ENCODE measurements around the gene SND1.
"Not testable (repeated sequence)": the region's sequence is repeated elsewhere in the genome, so short reads cannot be mapped to it uniquely, and the experiment has no call there.

The SND1 gene

DNA sequence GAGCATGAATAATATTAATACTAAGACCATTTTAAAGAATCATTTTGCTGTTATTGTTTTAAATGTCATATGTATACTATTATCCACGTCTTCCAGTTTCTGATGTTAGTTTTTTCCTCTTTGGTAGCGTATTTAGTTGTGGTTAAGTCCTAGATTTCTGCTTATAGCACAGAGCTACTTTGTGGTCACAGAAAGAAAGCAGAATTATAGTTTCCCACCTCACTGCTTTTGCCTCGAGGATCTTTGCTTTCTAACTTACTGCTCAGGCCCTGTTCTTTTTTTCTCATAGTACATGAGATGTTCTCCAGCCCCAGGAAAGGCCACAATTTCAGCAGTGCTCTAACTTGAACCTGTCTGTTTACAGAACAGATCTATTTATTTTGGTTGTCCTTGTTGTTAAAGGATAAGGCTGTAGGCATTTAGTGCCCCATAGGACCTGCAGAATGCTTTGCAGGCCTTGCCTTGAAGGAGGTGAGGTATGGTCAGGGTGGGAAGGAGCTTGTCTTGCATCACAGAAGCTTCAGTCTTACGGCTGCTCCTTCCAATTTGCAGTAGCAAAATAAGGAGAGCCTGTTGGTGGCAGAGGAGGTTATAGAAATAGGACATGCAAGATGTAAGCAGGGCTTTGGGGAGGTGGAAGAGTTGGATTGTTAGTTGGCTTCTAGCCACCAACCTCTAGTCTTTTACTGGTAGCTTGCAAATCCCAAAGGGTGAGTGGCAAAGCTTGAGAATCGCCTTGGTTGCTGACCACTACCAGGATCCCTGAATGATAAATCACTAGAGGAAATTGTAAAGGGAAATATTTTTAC, 250.1 kb downstream of the SND1 start:
- H3K9me3 ChIP-seq (ENCODE audit: control extremely low read depth in 1 of 5, control insufficient read depth in 4 of 5, insufficient read depth in 2 of 5, low read depth in 1 of 5, low read length in 4 of 5) = no peaks in the 10 kb centered on the region
- no peak overlapping the region for H3K4me3 ChIP-seq (ENCODE audit: control insufficient read depth in 1 of 7, extremely low read depth in 1 of 7, insufficient read depth in 4 of 7, low read depth in 2 of 7, low read length in 6 of 7)
- WGBS (ENCODE audit: insufficient coverage) = 50% methylated on average over 2 of the region's 5 CpGs
- H3K27me3 ChIP-seq (replicated peaks in 2 of 5; ENCODE audit: control insufficient read depth in 4 of 5, insufficient read depth in 5 of 5, low read length in 4 of 5) = no peaks in the 10 kb centered on the region
- CTCF ChIA-PET = interaction anchor here (0.7 kb wide), 1 partner anchor 81 kb away, joined by 3 read pairs; no protein-coding TSS in a partner anchor
- peak; percentile 4 to 52 (median 37) for DNase-seq
- H3K36me3 ChIP-seq (ENCODE audit: control insufficient read depth in 4 of 4, insufficient read depth in 4 of 4, low read length in 3 of 4) = peaks cover 2 to 31% (median 6%) of the 10 kb centered on the region in 4 experiments
- POLR2A ChIA-PET = no interaction called here
- H3K27ac ChIP-seq (ENCODE audit: insufficient read depth in 1 of 2, low read depth in 1 of 2, low read length in 2 of 2, poor library complexity in 1 of 2, severe bottlenecking in 2 of 2) = no peak overlapping the region
- peaks cover 10 to 33% (median 19%) of the 10 kb centered on the region in 4 experiments for H3K4me1 ChIP-seq (ENCODE audit: control extremely low read depth in 1 of 4, control insufficient read depth in 4 of 4, insufficient read depth in 4 of 4, low read length in 3 of 4)

DNA sequence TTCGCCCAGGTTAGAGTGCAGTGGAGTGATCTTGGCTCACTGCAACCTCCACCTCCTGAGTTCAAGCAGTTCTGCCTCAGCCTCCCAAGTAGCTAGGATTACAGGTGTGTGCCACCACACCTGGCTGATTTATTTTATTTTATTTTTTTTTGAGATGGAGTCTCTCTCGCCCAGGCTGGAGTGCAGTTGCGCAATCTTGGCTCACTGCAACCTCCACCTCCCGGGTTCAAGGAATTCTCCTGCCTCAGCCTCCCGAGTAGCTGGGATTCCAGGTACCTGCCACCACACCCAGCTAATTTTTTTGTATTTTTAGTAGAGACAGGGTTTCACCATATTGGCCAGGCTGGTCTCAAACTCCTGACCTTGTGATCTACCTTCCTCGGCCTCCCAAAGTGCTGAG, 250.8 kb downstream of the SND1 start:
- 100% methylated on average over 5 of the region's 6 CpGs for whole genome bisulfite sequencing (ENCODE audit: insufficient coverage)
- H3K9me3 ChIP-seq (ENCODE audit: control extremely low read depth in 1 of 5, control insufficient read depth in 4 of 5, insufficient read depth in 2 of 5, low read depth in 1 of 5, low read length in 4 of 5); H3K27me3 ChIP-seq (replicated peaks in 2 of 5; ENCODE audit: control insufficient read depth in 4 of 5, insufficient read depth in 5 of 5, low read length in 4 of 5); H3K27ac ChIP-seq (ENCODE audit: insufficient read depth in 1 of 2, low read depth in 1 of 2, low read length in 2 of 2, poor library complexity in 1 of 2, severe bottlenecking in 2 of 2); DNase-seq; H3K4me3 ChIP-seq (ENCODE audit: control insufficient read depth in 1 of 7, extremely low read depth in 1 of 7, insufficient read depth in 4 of 7, low read depth in 2 of 7, low read length in 6 of 7); POLR2A ChIA-PET: not testable (repeated sequence)
- Histone ChIP-seq H3K36me3 (ENCODE audit: control insufficient read depth in 4 of 4, insufficient read depth in 4 of 4, low read length in 3 of 4) (peaks cover 2 to 31% (median 6%) of the 10 kb centered on the region in 4 experiments), H3K4me1 (ENCODE audit: control extremely low read depth in 1 of 4, control insufficient read depth in 4 of 4, insufficient read depth in 4 of 4, low read length in 3 of 4) (peaks cover 10 to 33% (median 19%) of the 10 kb centered on the region in 4 experiments)
- CTCF ChIA-PET = interaction anchor here (0.7 kb wide), 1 partner anchor 82 kb away, joined by 3 read pairs; no protein-coding TSS in a partner anchor

DNA sequence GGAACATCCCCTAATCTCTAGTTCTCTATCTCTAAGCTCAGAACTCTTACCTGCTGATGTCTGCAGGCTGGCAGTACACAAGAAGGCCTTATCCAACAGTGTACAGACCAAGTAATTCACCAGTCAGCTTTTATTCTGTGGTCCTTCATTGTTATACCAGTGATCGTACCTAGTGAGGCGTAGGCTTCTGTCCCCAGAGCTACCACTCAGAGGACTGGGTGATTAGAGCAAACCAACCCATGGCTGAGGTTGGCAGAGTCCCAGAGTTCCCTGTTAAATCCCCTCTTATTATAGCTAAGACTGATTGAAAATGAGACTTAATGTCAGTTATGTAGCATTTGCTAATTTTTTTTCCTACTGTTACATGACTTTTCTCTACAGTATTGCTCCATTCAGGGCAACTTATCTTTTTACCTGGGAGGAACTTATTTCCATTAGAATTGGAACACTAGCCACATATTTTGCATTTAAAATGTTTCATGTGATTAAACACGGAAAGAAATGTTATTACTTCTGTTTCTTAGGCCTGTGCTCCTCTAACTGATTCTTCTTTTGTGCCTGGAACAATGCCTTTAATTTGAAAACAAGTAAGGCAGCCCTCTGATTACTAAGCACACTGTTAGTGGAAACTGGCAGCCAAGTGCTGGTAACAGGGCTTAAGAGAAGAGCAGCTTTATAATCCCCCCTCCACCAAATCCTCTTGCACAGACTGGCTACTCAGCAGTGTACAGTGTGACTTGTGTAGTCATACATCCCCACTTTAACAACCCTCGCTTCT, 252.1 kb downstream of the SND1 start:
- Histone ChIP-seq H3K27me3 (replicated peaks in 2 of 5; ENCODE audit: control insufficient read depth in 4 of 5, insufficient read depth in 5 of 5, low read length in 4 of 5) (no peaks in the 10 kb centered on the region), H3K4me3 (ENCODE audit: control insufficient read depth in 1 of 7, extremely low read depth in 1 of 7, insufficient read depth in 4 of 7, low read depth in 2 of 7, low read length in 6 of 7) (no peak overlapping the region), H3K4me1 (ENCODE audit: control extremely low read depth in 1 of 4, control insufficient read depth in 4 of 4, insufficient read depth in 4 of 4, low read length in 3 of 4) (peaks cover 10 to 33% (median 19%) of the 10 kb centered on the region in 4 experiments), H3K36me3 (ENCODE audit: control insufficient read depth in 4 of 4, insufficient read depth in 4 of 4, low read length in 3 of 4) (peaks cover 2 to 31% (median 6%) of the 10 kb centered on the region in 4 experiments), H3K9me3 (ENCODE audit: control extremely low read depth in 1 of 5, control insufficient read depth in 4 of 5, insufficient read depth in 2 of 5, low read depth in 1 of 5, low read length in 4 of 5) (no peaks in the 10 kb centered on the region), H3K27ac (ENCODE audit: insufficient read depth in 1 of 2, low read depth in 1 of 2, low read length in 2 of 2, poor library complexity in 1 of 2, severe bottlenecking in 2 of 2) (no peak overlapping the region)
- CTCF ChIA-PET = interaction anchor here (1.1 kb wide), 1 partner anchor 11 kb away, joined by 3 read pairs; no protein-coding TSS in a partner anchor
- DNase-seq = no peak
- WGBS (ENCODE audit: insufficient coverage) = 100% methylated on average over 3 of the region's 4 CpGs
- POLR2A ChIA-PET = no interaction called here

DNA sequence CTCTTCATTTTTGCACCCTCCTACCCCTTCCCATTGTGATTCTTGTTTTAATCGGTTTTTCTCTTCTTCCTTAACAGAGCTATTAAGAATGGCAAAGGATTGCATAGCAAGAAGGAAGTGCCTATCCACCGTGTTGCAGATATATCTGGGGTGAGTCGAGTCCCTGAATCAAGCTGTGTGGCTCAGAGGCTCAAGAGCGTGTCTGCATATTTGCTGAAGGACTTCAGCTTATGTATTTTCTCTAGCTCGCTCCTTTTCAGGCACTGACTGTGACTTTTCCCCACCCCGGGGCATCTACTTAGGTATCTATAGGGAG, 252.6 kb downstream of the SND1 start:
- Histone ChIP-seq H3K36me3 (ENCODE audit: control insufficient read depth in 4 of 4, insufficient read depth in 4 of 4, low read length in 3 of 4) (peaks cover 4 to 35% (median 7%) of the 10 kb centered on the region in 4 experiments), H3K27me3 (replicated peaks in 2 of 5; ENCODE audit: control insufficient read depth in 4 of 5, insufficient read depth in 5 of 5, low read length in 4 of 5) (no peaks in the 10 kb centered on the region), H3K4me3 (ENCODE audit: control insufficient read depth in 1 of 7, extremely low read depth in 1 of 7, insufficient read depth in 4 of 7, low read depth in 2 of 7, low read length in 6 of 7) (no peak overlapping the region), H3K4me1 (ENCODE audit: control extremely low read depth in 1 of 4, control insufficient read depth in 4 of 4, insufficient read depth in 4 of 4, low read length in 3 of 4) (peaks cover 10 to 30% (median 19%) of the 10 kb centered on the region in 4 experiments), H3K27ac (ENCODE audit: insufficient read depth in 1 of 2, low read depth in 1 of 2, low read length in 2 of 2, poor library complexity in 1 of 2, severe bottlenecking in 2 of 2) (no peak overlapping the region), H3K9me3 (ENCODE audit: control extremely low read depth in 1 of 5, control insufficient read depth in 4 of 5, insufficient read depth in 2 of 5, low read depth in 1 of 5, low read length in 4 of 5) (no peaks in the 10 kb centered on the region)
- no peak for DNase-seq
- ChIA-PET POLR2A (no interaction called here), CTCF (interaction anchor here (1.1 kb wide), 1 partner anchor 12 kb away, joined by 3 read pairs; no protein-coding TSS in a partner anchor)
- WGBS (ENCODE audit: insufficient coverage) = 96% methylated on average over 4 of the region's 6 CpGs

DNA sequence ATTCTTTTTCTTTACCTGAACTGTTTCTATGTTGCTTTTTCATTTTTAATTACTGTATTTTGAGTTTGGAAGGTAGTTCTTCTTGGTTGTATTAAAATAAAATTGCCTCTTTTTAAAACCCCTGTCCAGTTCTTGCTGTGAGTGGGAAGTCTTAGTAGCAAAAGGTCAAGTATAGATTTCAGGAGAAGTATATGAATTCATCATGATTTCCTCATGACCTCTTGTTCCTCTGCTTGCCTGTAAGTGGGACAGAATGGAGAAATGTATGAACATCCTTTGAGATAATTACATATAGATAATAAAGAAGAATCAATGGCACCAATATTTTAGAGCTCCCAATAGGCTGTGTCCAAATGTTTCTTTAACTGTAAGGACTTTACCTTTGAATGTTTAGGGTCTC, 253.0 kb downstream of the SND1 start:
- Histone ChIP-seq H3K27ac (ENCODE audit: insufficient read depth in 1 of 2, low read depth in 1 of 2, low read length in 2 of 2, poor library complexity in 1 of 2, severe bottlenecking in 2 of 2) (no peak overlapping the region), H3K4me1 (ENCODE audit: control extremely low read depth in 1 of 4, control insufficient read depth in 4 of 4, insufficient read depth in 4 of 4, low read length in 3 of 4) (peaks cover 10 to 26% (median 19%) of the 10 kb centered on the region in 4 experiments), H3K36me3 (ENCODE audit: control insufficient read depth in 4 of 4, insufficient read depth in 4 of 4, low read length in 3 of 4) (peaks cover 4 to 38% (median 7%) of the 10 kb centered on the region in 4 experiments), H3K4me3 (ENCODE audit: control insufficient read depth in 1 of 7, extremely low read depth in 1 of 7, insufficient read depth in 4 of 7, low read depth in 2 of 7, low read length in 6 of 7) (no peak overlapping the region), H3K9me3 (ENCODE audit: control extremely low read depth in 1 of 5, control insufficient read depth in 4 of 5, insufficient read depth in 2 of 5, low read depth in 1 of 5, low read length in 4 of 5) (no peaks in the 10 kb centered on the region), H3K27me3 (replicated peaks in 2 of 5; ENCODE audit: control insufficient read depth in 4 of 5, insufficient read depth in 5 of 5, low read length in 4 of 5) (no peaks in the 10 kb centered on the region)
- ChIA-PET CTCF (interaction anchor here (1.4 kb wide), 1 partner anchor 42 kb away, joined by 3 read pairs; no protein-coding TSS in a partner anchor), POLR2A (no interaction called here)
- DNase-seq = no peak

DNA sequence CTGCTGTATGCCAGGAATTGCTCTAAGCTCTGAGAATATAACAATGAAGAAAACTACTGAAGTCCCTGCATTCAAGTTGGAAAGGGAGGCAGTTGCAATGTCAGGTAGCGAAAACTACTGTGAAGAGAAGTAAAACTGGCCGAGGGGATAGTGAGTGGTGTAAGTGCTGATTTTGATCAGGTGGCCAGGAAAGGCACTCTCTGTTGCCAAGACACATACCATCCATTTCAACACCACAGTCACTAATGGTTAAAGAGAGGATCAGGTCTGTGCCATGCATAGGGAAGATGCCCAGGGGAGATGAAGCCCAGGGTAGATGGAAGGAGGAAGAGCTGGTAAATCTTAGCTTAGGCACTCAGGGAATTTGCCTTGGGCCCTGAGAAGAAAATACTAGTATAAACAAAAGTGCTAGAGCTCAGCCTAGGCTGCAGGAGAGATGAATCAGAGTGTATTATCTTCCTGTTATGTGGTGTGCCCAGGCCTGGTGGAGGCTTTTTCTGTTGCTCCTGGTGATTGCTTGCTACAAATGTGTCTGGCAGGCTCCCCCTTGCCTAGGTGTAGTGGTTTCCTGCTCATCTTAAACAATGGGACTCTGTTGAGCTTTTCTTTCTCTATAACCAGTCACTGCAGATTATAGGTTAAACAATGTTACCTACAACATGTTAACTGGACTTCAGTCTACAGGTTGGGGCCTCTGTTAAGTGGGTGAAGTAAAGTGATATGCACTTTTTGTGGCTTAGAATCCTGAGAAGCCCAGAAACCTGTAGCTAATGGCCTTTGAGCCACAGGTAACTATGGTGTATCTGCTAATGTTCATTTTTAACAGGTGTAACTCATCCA, 253.7 kb downstream of the SND1 start:
- H3K4me1 ChIP-seq (ENCODE audit: control extremely low read depth in 1 of 4, control insufficient read depth in 4 of 4, insufficient read depth in 4 of 4, low read length in 3 of 4) = peaks cover 10 to 19% (median 16%) of the 10 kb centered on the region in 4 experiments
- H3K27me3 ChIP-seq (replicated peaks in 2 of 5; ENCODE audit: control insufficient read depth in 4 of 5, insufficient read depth in 5 of 5, low read length in 4 of 5) = no peaks in the 10 kb centered on the region
- WGBS (ENCODE audit: insufficient coverage) = no CpG with 5 or more reads among the region's 2 CpGs
- no peak for DNase-seq
- peaks cover 4 to 41% (median 7%) of the 10 kb centered on the region in 4 experiments for H3K36me3 ChIP-seq (ENCODE audit: control insufficient read depth in 4 of 4, insufficient read depth in 4 of 4, low read length in 3 of 4)
- no peak overlapping the region for H3K27ac ChIP-seq (ENCODE audit: insufficient read depth in 1 of 2, low read depth in 1 of 2, low read length in 2 of 2, poor library complexity in 1 of 2, severe bottlenecking in 2 of 2)
- CTCF ChIA-PET = interaction anchor here (1.0 to 1.4 kb wide), 3 partner anchors 25 to 327 kb away, joined by 3 read pairs; no protein-coding TSS in a partner anchor
- no peaks in the 10 kb centered on the region for H3K9me3 ChIP-seq (ENCODE audit: control extremely low read depth in 1 of 5, control insufficient read depth in 4 of 5, insufficient read depth in 2 of 5, low read depth in 1 of 5, low read length in 4 of 5)
- no peak overlapping the region for H3K4me3 ChIP-seq (ENCODE audit: control insufficient read depth in 1 of 7, extremely low read depth in 1 of 7, insufficient read depth in 4 of 7, low read depth in 2 of 7, low read length in 6 of 7)
- POLR2A ChIA-PET = no interaction called here

All from common myeloid progenitor, CD34-positive (primary cell).